H1 (cell line): ENCODE measurements around the gene HMGN1. TPM values are rescaled to one million over a fixed set of nuclear protein-coding genes. Genes with fewer than 3 reads are reported as not detected.

ENCODE experiments used
- CTCF ChIA-PET: fragments of 300-600 bp; sonication (Branson Sonifier 250); formaldehyde crosslinking; loops from one replicate; lab custom pipeline; 2021; ENCODE audit not compliant: partially characterized antibody; lab: Charles Lee
- POLR2A ChIA-PET: fragments of 300-600 bp; sonication (Branson Sonifier 250); formaldehyde crosslinking; loops from one replicate; lab custom pipeline; 2021; ENCODE audit warnings: inconsistent platforms; ENCODE audit not compliant: partially characterized antibody; lab: Charles Lee
- DNase-seq, 2 experiments: peaks; one replicate each; pipeline versions ENCODE4 v3.0.0 to v3.0.0-alpha.2; 2010 to 2022; ENCODE audit warnings: low spot score in 2 of 2, low read depth in 1 of 2, mixed read lengths in 1 of 2
- FAIRE-seq: peaks from 2 replicates; lab custom pipeline; 2011; peaks lifted over from hg19 to GRCh38; lab: Jason Lieb, UNC
- H2AFZ ChIP-seq: 2 replicates; pipeline ENCODE4 v1.8.1; 2012; ENCODE audit warnings: low read length, inconsistent platforms
- H2AK5ac ChIP-seq: 2 replicates; pipeline ENCODE4 v1.6.1; 2013; ENCODE audit warnings: low read depth, low read length
- H2BK120ac ChIP-seq: replicated peaks from 2 replicates; pipeline ENCODE3; 2013; ENCODE audit warnings: low read depth, low read length, inconsistent platforms
- H2BK12ac ChIP-seq: 2 replicates; pipeline ENCODE4 v1.6.1; 2013; ENCODE audit warnings: low read depth, low read length
- H2BK15ac ChIP-seq: 2 replicates; pipeline ENCODE4 v1.6.1; 2013; ENCODE audit warnings: low read length
- H2BK20ac ChIP-seq: 2 replicates; pipeline ENCODE4 v1.6.1; 2013; ENCODE audit warnings: low read length
- H2BK5ac ChIP-seq: 2 replicates; pipeline ENCODE4 v1.6.1; 2013; ENCODE audit warnings: low read depth, low read length
- H3K14ac ChIP-seq: 2 replicates; pipeline ENCODE4 v1.6.1; 2013; ENCODE audit warnings: inconsistent platforms; ENCODE audit not compliant: insufficient read length
- H3K18ac ChIP-seq: 2 replicates; pipeline ENCODE4 v1.6.1; 2013; ENCODE audit warnings: low read length; ENCODE audit errors: extremely low read depth
- H3K23ac ChIP-seq: 2 replicates; pipeline ENCODE4 v1.6.1; 2013; ENCODE audit warnings: inconsistent platforms; ENCODE audit not compliant: insufficient read length
- H3K23me2 ChIP-seq: 2 replicates; pipeline ENCODE4 v1.6.1; 2013; ENCODE audit warnings: low read depth, low read length
- H3K27ac ChIP-seq: 2 replicates; pipeline ENCODE4 v1.6.1; 2011; ENCODE audit warnings: low read depth, low read length, inconsistent platforms
- H3K27me3 ChIP-seq, 4 experiments: replicated peaks in 1 of 4; 1 replicate in 1 of 4; 2 replicates in 3 of 4; pipeline versions ENCODE4 v1.6.1 to v1.8.1; 2011 to 2013; ENCODE audit warnings: low read length in 3 of 4, mild to moderate bottlenecking in 3 of 4, inconsistent platforms in 2 of 4, mixed read lengths in 2 of 4, moderate library complexity in 1 of 4; ENCODE audit not compliant: control insufficient read depth in 3 of 4, insufficient read depth in 3 of 4; ENCODE audit errors: extremely low read depth in 1 of 4
- H3K36me3 ChIP-seq, 4 experiments: 2 replicates each; pipeline versions ENCODE4 v1.6.1 to v1.8.1; 2011 to 2013; ENCODE audit warnings: mild to moderate bottlenecking in 4 of 4, low read length in 3 of 4, moderate library complexity in 2 of 4, control low read depth in 1 of 4, inconsistent platforms in 1 of 4; ENCODE audit not compliant: insufficient read depth in 4 of 4, control insufficient read depth in 2 of 4
- H3K4ac ChIP-seq: replicated peaks from 2 replicates; pipeline ENCODE3; 2013; ENCODE audit warnings: low read length, low read depth, mixed read lengths, inconsistent platforms; ENCODE audit not compliant: insufficient read length
- H3K4me1 ChIP-seq, 4 experiments: replicated peaks in 1 of 4; 1 replicate in 1 of 4; 2 replicates in 3 of 4; pipeline versions ENCODE4 v1.6.1 to v1.8.1; 2011 to 2013; ENCODE audit warnings: low read length in 3 of 4, inconsistent platforms in 2 of 4, mixed read lengths in 1 of 4; ENCODE audit not compliant: insufficient read depth in 4 of 4, control insufficient read depth in 3 of 4
- H3K4me2 ChIP-seq, 2 experiments: 2 replicates each; pipeline versions ENCODE4 v1.6.1 to v1.8.1; 2011 to 2013; ENCODE audit warnings: low read depth in 2 of 2, low read length in 2 of 2, control low read depth in 1 of 2, inconsistent platforms in 1 of 2, mild to moderate bottlenecking in 1 of 2; ENCODE audit not compliant: insufficient read depth in 1 of 2
- H3K4me3 ChIP-seq, 4 experiments: fragments of 200-600, 300-600 bp in 1 of 4; sonication (generic), shearing (Covaris generic), sonication (Bioruptor Twin) in 1 of 4; 2 replicates each; pipeline versions ENCODE4 v1.5.1 to v1.8.1; 2011 to 2016; ENCODE audit warnings: low read length in 4 of 4, low read depth in 3 of 4, control low read depth in 2 of 4, inconsistent platforms in 2 of 4, mild to moderate bottlenecking in 2 of 4, mixed read lengths in 1 of 4, moderate library complexity in 1 of 4; ENCODE audit not compliant: insufficient read depth in 2 of 4; ENCODE audit errors: extremely low read depth in 1 of 4
- H3K56ac ChIP-seq: replicated peaks from 2 replicates; pipeline ENCODE3; 2013; ENCODE audit warnings: low read depth, mild to moderate bottlenecking, mixed read lengths, low read length, inconsistent platforms; ENCODE audit not compliant: insufficient read length
- H3K79me1 ChIP-seq: 2 replicates; pipeline ENCODE4 v1.6.1; 2013; ENCODE audit warnings: low read depth, low read length, control low read depth
- H3K79me2 ChIP-seq, 2 experiments: 2 replicates each; pipeline versions ENCODE4 v1.6.1 to v1.8.1; 2012 to 2013; ENCODE audit warnings: low read length in 2 of 2, mild to moderate bottlenecking in 2 of 2, inconsistent platforms in 1 of 2; ENCODE audit not compliant: insufficient read depth in 2 of 2, control insufficient read depth in 1 of 2
- H3K9ac ChIP-seq, 4 experiments: replicated peaks in 1 of 4; 1 replicate in 1 of 4; 2 replicates in 3 of 4; pipeline versions ENCODE4 v1.6.1 to v1.8.1; 2011 to 2013; ENCODE audit warnings: low read depth in 3 of 4, low read length in 3 of 4, control low read depth in 2 of 4, mild to moderate bottlenecking in 2 of 4, moderate library complexity in 2 of 4, inconsistent platforms in 1 of 4; ENCODE audit errors: extremely low read depth in 1 of 4
- H3K9me3 ChIP-seq, 2 experiments: 2 replicates each; pipeline versions ENCODE4 v1.6.1 to v1.8.1; 2012 to 2013; ENCODE audit warnings: mild to moderate bottlenecking in 2 of 2, moderate library complexity in 2 of 2, control low read depth in 1 of 2, inconsistent platforms in 1 of 2, low read depth in 1 of 2, low read length in 1 of 2, mixed read lengths in 1 of 2; ENCODE audit not compliant: insufficient read depth in 2 of 2
- H4K20me1 ChIP-seq, 2 experiments: replicated peaks in 1 of 2; 2 replicates each; pipeline versions ENCODE3 to v1.8.1; 2011 to 2013; ENCODE audit warnings: inconsistent platforms in 2 of 2, low read length in 2 of 2, mild to moderate bottlenecking in 1 of 2; ENCODE audit not compliant: insufficient read depth in 2 of 2, control insufficient read depth in 1 of 2
- H4K5ac ChIP-seq: 2 replicates; pipeline ENCODE4 v1.6.1; 2013; ENCODE audit warnings: low read length, low read depth, mixed read lengths, inconsistent platforms; ENCODE audit not compliant: insufficient read length
- H4K8ac ChIP-seq: 2 replicates; pipeline ENCODE4 v1.8.0; 2013; ENCODE audit warnings: mild to moderate bottlenecking, moderate library complexity, low read length, inconsistent platforms; ENCODE audit not compliant: insufficient read depth; ENCODE audit errors: extremely low read depth
- H4K91ac ChIP-seq: replicated peaks from 2 replicates; pipeline ENCODE3; 2013; ENCODE audit warnings: low read length, mixed read lengths, inconsistent platforms; ENCODE audit not compliant: insufficient read length
- BCL11A ChIP-seq, 2 experiments: IDR thresholded peaks; one replicate each; pipeline ENCODE4 v1.6.1; 2011; ENCODE audit warnings: low read depth in 2 of 2, low read length in 2 of 2, mild to moderate bottlenecking in 2 of 2
- CREB1 ChIP-seq: IDR thresholded peaks from 2 replicates; pipeline ENCODE4 v1.6.1; 2012; ENCODE audit warnings: inconsistent platforms
- CTBP2 ChIP-seq: IDR thresholded peaks from 2 replicates; pipeline ENCODE4 v1.7.0; 2011; ENCODE audit warnings: borderline replicate concordance, mild to moderate bottlenecking, moderate library complexity, mixed read lengths, low read length; ENCODE audit not compliant: insufficient read depth, insufficient read length
- E2F6 ChIP-seq: IDR thresholded peaks from 2 replicates; pipeline ENCODE4 v1.6.1; 2012; ENCODE audit warnings: inconsistent platforms
- EGR1 ChIP-seq: IDR thresholded peaks from 2 replicates; pipeline ENCODE4 v1.6.1; 2011; ENCODE audit warnings: low read depth, low read length, borderline replicate concordance
- HDAC2 ChIP-seq, 2 experiments: fragments of 300-600 bp in 1 of 2; sonication (generic) in 1 of 2; IDR thresholded peaks; 2 replicates each; pipeline ENCODE4 v1.6.1; 2011 to 2012; ENCODE audit warnings: low read depth in 2 of 2, low read length in 2 of 2, mild to moderate bottlenecking in 2 of 2, moderate library complexity in 2 of 2, borderline replicate concordance in 1 of 2, inconsistent platforms in 1 of 2
- PHF8 ChIP-seq: fragments of 200-600 bp; sonication (generic); conservative IDR thresholded peaks from 2 replicates; pipeline ENCODE4 v1.7.1; 2012; ENCODE audit warnings: low read depth, mild to moderate bottlenecking, inconsistent platforms, low read length, moderate library complexity
- RXRA ChIP-seq: IDR thresholded peaks from 2 replicates; pipeline ENCODE4 v1.6.1; 2011; ENCODE audit warnings: low read depth, mild to moderate bottlenecking, low read length, moderate library complexity; ENCODE audit not compliant: insufficient read depth
- SIN3A ChIP-seq, 2 experiments: IDR thresholded peaks in 1 of 2; conservative IDR thresholded peaks in 1 of 2; 2 replicates each; pipeline ENCODE4 v1.6.1; 2011 to 2012; ENCODE audit warnings: low read length in 2 of 2, improper control_type of control experiment in 1 of 2, low read depth in 1 of 2, mild to moderate bottlenecking in 1 of 2
- SRF ChIP-seq: IDR thresholded peaks from 2 replicates; pipeline ENCODE4 v1.6.1; 2011; ENCODE audit warnings: mild to moderate bottlenecking, low read depth, low read length, moderate library complexity
- YY1 ChIP-seq: IDR thresholded peaks from 2 replicates; pipeline ENCODE4 v1.6.1; 2011; ENCODE audit warnings: low read depth, mild to moderate bottlenecking, low read length
- WGBS, 2 experiments: shearing (Covaris generic) in 1 of 2; methylation state at CpG; one replicate each; pipeline versions ENCODE4 v1.1.6 to v1.1.7; 2013 to 2015; ENCODE audit warnings: low lambda C conversion rate in 2 of 2, mixed read lengths in 2 of 2, inconsistent platforms in 1 of 2, low coverage in 1 of 2, missing lambda C conversion rate in 1 of 2; ENCODE audit not compliant: insufficient replicate concordance in 2 of 2, insufficient coverage in 1 of 2, insufficient read length in 1 of 2; ENCODE audit errors: extremely low coverage in 1 of 2, missing lambda C conversion rate in 1 of 2; 5-methylcytosine and 5-hydroxymethylcytosine counted together
- polyA plus RNA-seq, 7 experiments: library from polyadenylated mRNA; depleted of rRNA in 3 of 7; stranded (reverse) in 5 of 7; unstranded in 2 of 7; fragments of >200 nt in 5 of 7; fragments of 200-250 nt in 2 of 7; gene quantifications; 1 replicate in 5 of 7; 2 replicates in 1 of 7; 4 replicates in 1 of 7; pipeline versions ENCODE4 v1.2.1 to v1.2.3, GENCODE V29; 2011 to 2013; ENCODE audit warnings: missing spikeins in 2 of 7, mixed read lengths in 2 of 7
- total RNA-seq: library from RNA; stranded (reverse); fragmentation: NEBNext Ultra II Directional; extraction: Animal tissue kit (Norgen Biotek cat#: 25700); gene quantifications from 2 replicates; pipeline ENCODE4 v1.2.1, GENCODE V29; 2021

The HMGN1 gene
- total and polyA plus RNA-seq, 2 of the 8 experiments (the other 6 are each of a cell fraction or from before 2014, with no cell fraction given) = 279 to 505 TPM

GRCh38 chr21:39384674-39385298 is 35.9 kb upstream of the HMGN1 start:
- H3K56ac ChIP-seq = no peak overlapping the region
- peaks cover 0 to 5% (median 2%) of the 10 kb centered on the region in 4 experiments; a peak in 4 of 7 replicates for H3K4me1 ChIP-seq
- H2BK120ac ChIP-seq = no peak overlapping the region
- no peak overlapping the region for H2BK20ac ChIP-seq
- no peak overlapping the region for H3K14ac ChIP-seq
- H3K4me2 ChIP-seq = no peak overlapping the region
- DNase-seq (no peak), FAIRE-seq (no peak)
- H2BK12ac ChIP-seq = no peak overlapping the region
- H3K27me3 ChIP-seq = no peaks in the 10 kb centered on the region
- no peak overlapping the region for H3K4ac ChIP-seq
- no peak overlapping the region for H3K4me3 ChIP-seq
- H2AFZ ChIP-seq = no peak overlapping the region
- H2BK5ac ChIP-seq = no peak overlapping the region
- H3K18ac ChIP-seq = no peak overlapping the region
- peaks cover 8% of the 10 kb centered on the region; the same call in 1 of the 2 replicates for H3K23me2 ChIP-seq
- no peak overlapping the region for H2BK15ac ChIP-seq
- H4K91ac ChIP-seq = no peak overlapping the region
- no peaks in the 10 kb centered on the region for H3K9me3 ChIP-seq
- no peak overlapping the region for H4K5ac ChIP-seq
- H3K9ac ChIP-seq = no peak overlapping the region
- H2AK5ac ChIP-seq = no peak overlapping the region
- WGBS, 2 experiments = 93% methylated on average over 10 of the region's 13 CpGs; no CpG with 5 or more reads in 1 of the 2 experiments
- H4K8ac ChIP-seq = no peak overlapping the region
- no peak overlapping the region for H3K23ac ChIP-seq
- no peaks in the 10 kb centered on the region for H3K36me3 ChIP-seq
- H3K27ac ChIP-seq = no peak overlapping the region
- CTCF ChIA-PET = interaction anchor here (0.7 to 1.9 kb wide), 6 partner anchors 9 to 87 kb away, joined by 3 to 8 read pairs (median 4); no protein-coding TSS in a partner anchor
- no peaks in the 10 kb centered on the region; the same call in 1 of the 2 replicates for H3K79me1 ChIP-seq
- H4K20me1 ChIP-seq = no peaks in the 10 kb centered on the region
- POLR2A ChIA-PET = interaction anchor here (0.6 to 3.7 kb wide), 5 partner anchors 8 to 201 kb away, joined by 3 to 40 read pairs (median 5); partner anchors contain the start of genes BRWD1, HMGN1 and PSMG1
- H3K79me2 ChIP-seq = peaks cover 0 to 8% of the 10 kb centered on the region in 2 experiments; a peak in 2 of 4 replicates
- TF ChIP-seq BCL11A (IDR thresholded peaks at IDR 0.05; ENCODE audit: low read depth in 2 of 2, low read length in 2 of 2) (no peak), EGR1 (no peak), PHF8 (no peak), CTBP2 (no peak), SRF (no peak), RXRA (no peak), E2F6 (no peak), SIN3A (conservative IDR thresholded peaks at IDR 0.05 in 1 of 2, IDR thresholded peaks at IDR 0.05 in 1 of 2; ENCODE audit: low read depth in 1 of 2, low read length in 2 of 2) (no peak), HDAC2 (IDR thresholded peaks at IDR 0.05; ENCODE audit: borderline replicate concordance in 1 of 2, low read depth in 2 of 2, low read length in 2 of 2) (no peak), YY1 (no peak), CREB1 (no peak)
